Hepatocyte (in vitro differentiated cells): ENCODE measurements around the gene ANKS3.

Experiments
- CTCF ChIP-seq: fragments of 200-600 bp; sonication (generic); IDR thresholded peaks from 2 replicates; pipeline ENCODE4 v1.5.1; 2016; ENCODE audit warnings: antibody characterized with exemption, mild to moderate bottlenecking; ENCODE audit not compliant: poor library complexity
- EZH2 ChIP-seq: fragments of 200-600 bp; sonication (generic); IDR thresholded peaks from 2 replicates; pipeline ENCODE4 v1.6.1; 2016; ENCODE audit warnings: antibody characterized with exemption, mild to moderate bottlenecking, borderline replicate concordance

- no peak for TF ChIP-seq CTCF
- no peak for TF ChIP-seq EZH2
Observed at GRCh38 chr16:4693956-4694641, 40.0 kb downstream of the ANKS3 start.
